HG03196 (cell line): ENCODE measurements around the gene NBDY.
"Not testable (repeated sequence)": the region's sequence is repeated elsewhere in the genome, so short reads cannot be mapped to it uniquely, and the experiment has no call there.

Source experiments
- ATAC-seq: cut with Tn5 transposase; IDR thresholded peaks from one replicate; pipeline ENCODE4 v1.9.1; 2021; ENCODE audit not compliant: unreplicated experiment

Gene NBDY, protein sequence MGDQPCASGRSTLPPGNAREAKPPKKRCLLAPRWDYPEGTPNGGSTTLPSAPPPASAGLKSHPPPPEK

DNA sequence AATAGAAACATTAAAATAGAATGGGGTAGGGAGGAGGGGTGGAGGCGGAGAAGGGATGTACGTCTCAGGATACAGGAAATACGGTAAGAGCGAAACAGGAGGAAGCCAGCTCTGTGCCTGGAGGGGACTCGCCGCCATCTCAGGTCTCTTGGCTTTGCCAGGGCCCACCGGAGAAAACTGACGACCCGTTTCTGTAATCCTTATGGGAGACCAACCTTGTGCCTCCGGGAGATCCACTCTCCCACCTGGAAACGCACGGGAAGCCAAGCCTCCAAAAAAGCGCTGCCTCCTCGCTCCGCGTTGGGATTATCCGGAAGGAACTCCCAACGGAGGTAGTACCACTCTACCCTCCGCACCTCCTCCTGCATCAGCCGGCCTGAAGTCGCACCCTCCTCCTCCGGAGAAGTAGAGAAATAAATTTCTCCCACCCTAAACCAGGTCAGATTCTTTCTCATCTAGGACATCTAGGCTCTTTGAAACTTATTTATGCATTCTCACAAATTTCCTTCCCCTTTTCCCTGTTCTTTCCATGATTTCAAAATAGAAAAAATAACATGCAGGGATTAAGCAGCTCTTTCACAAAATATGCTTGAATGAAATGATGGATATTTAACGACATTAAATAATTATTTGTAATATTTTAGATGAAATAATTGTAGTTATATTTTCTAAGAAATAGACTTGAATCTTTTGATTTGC is at the start of gene NBDY:
Gene NBDY (plus strand): TSS at position 92 of the 699 bp plus-strand sequence. CDS start 111 bp downstream, at position 203.
- ATAC-seq: peak; percentile 63

DNA sequence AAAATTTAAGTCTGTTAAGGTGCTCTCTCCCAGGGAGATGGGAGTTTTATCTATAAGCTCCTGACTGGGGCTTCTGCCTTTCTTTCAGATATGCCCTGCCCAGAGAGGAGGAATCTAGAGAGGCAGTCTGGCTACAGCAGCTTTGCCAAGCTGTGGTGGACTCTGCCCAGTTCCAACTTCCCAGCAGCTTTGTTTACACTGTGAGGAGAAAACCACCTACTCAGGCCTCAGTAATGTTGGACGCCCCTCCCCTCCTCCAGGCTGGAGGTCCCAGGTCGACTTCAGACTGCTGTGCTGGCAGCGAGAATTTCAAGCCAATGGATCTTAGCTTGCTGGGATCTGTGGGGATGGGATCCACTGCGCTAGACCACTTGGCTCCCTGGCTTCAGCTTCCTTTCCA is 24.5 kb upstream of the NBDY start:
- not testable (repeated sequence) for ATAC-seq

DNA sequence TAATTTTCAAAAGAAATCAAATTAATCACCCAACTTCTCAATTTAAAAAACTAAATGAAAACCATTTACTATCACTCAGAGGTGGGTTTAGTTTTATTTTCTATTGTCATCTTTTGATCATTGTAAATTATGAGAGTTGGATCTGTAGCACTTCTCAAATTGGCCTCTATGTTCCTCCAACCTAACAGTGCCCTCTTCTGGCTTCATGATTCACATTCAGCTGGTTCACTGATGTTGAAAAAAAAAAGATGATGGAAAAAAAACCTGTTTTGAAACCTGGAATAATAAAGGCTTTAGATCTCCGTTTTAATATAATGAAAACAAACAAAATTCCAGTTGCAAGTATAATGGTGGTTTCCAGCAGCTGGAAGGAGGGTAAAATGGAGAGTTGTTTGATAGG is 2.4 kb upstream of the NBDY start:
- no peak for ATAC-seq

DNA sequence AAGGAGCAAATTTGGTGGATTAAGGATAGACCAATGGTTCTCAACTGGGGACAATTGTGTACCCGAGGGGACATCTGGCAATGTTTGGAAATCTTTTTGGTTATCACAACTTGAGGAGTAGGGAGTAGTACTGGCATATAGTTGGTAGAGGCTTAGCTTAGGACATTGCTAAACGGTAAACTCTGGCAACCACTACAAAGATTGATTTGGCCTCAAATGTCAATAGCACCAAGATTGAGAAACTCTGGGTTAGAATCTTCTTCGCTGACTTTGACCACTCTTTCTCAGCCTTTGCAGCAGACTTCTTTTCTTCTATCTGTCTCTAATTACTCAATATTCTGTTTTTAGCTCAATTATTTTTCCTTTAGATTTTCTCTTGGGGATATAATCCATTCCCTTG is 1.5 kb upstream of the NBDY start:
- ATAC-seq: no peak

DNA sequence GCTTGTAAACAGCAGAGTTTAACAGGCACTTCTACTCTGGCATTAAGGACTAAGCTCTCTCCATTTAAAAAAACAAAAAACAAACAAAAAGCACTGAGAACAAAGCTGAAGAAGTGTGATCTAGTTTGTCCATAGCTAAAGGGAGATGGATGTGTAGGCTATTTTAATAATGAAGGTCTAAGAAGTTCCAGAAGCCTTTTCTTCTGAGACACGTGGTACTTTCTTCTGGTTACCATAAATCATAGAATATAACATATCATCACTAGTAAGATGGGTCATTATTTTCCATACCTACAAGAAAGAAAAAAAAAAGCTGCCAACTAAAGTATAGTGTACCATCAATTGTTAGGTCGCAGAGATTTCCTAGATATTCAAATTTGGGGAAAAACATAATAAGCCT is 722 bp upstream of the NBDY start:
- no peak for ATAC-seq

DNA sequence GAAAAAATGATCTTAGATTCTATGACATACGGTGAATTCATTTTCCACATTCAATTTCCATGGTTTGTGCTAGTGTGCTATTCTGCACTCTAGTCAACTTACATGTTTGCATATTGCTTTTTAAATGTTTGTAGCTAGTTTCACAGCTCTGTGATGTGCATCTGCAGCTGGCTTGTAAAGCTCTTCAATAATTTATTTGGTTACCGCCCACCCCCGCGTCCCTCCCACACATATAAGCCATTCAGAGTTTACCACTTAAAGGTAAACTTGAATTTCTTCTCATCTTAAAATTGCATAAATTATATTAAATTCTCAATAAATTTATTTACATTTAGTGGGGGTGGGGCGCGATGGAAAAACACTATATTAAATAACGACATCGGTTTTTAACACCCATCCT is 291 bp upstream of the NBDY start:
- peak; percentile 40 for ATAC-seq

DNA sequence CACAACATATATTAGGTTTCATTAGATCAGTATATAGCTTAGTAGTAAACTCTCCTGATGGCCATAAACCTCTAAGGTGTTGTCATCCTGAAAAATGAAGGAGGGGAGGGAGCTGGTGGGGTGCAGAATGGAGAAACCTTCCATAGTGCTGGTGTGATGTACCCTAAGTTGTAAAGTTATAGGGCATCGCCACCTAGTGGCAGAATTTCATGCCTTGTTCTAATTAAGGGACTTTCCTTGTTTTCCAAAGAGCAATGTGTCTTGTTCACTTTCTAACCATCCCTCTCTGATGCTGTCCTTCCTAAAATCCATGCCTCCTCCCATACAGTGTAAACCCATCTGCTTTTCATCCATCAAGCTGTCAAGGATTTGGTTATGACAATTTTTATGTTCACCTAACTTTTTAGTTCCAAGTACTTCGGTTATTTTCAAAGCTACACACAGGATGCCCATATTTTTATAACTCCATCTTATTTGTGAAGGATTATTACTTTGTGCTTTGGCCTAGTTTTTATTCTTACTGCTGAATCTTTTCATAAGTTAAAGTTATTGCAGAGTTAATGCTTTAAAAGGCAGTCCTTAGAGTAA is 4.5 kb downstream of the NBDY start:
- ATAC-seq: no peak

DNA sequence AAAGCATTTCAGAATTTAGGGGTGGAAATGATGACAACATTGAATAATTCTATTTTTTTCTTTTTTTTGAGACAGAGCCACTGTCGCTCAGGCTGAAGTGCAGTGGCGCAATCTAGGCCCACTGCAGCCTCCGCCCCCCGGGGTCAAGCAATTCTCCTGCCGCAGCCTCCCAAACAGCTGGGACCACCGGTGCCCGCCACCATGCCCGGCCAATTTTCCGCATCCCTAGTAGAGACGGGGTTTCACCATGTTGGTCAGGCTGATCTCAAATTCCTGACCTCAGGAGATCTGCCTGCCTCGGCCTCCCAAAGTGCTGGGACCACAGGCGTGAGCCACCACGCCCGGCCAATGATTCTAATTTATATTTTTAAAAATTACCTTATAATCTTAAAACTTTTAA is 7.2 kb downstream of the NBDY start:
- no peak for ATAC-seq

DNA sequence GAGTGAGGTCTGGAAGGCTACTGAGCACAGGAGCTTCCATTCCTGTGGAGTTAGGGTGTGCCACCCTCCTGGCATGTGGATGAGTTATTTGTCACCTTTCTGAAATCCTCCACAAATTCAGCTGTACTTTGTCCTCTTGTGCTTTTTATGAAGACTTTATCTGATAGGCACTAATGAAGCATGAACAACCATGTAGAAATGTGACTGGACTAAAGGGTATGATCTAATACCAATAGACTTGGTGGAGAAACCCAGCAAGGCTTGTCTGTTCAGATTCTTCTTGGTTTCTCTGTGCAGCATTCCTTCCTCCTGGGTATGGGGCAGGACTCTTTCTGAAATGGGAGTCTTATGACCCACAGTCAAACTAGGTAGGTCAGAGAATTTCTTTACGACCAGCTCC is 9.6 kb downstream of the NBDY start:
- no peak for ATAC-seq

DNA sequence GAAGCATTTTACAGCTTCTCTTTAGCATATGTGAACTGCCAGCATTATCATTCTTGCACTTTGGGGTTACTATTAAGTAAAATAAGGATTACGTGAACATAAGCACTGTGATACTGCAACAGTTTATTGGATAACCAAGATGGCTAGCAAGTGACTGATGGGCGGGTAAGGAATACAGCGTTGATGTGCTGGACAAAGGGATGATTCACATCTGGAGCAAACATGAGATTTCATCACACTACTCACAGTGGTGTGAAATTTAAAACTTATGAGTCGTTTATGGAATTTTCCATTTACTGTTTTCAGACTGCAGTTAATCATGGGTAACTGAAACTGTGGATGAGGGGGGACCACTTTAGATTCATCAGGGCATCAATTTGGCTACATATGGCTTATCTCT is 16.0 kb downstream of the NBDY start:
- no peak for ATAC-seq

DNA sequence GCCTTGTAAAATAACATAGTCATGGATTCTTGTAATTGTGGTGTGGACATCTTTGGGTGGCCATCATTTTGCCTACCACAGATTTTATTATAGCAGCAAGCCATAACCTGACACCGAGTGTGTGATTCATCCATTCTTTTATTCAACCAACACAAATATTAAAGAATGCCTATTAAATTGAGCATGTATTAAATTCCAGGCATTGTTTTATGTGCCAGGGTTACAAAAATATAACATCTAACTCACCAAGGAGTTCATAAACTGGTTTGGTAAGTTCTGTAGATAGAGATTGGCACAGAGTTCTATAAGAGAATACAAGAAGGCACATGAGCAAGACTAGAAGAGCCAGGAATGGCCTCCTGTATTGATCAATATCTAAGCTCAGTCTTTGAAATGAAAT is 18.0 kb downstream of the NBDY start:
- ATAC-seq: no peak

DNA sequence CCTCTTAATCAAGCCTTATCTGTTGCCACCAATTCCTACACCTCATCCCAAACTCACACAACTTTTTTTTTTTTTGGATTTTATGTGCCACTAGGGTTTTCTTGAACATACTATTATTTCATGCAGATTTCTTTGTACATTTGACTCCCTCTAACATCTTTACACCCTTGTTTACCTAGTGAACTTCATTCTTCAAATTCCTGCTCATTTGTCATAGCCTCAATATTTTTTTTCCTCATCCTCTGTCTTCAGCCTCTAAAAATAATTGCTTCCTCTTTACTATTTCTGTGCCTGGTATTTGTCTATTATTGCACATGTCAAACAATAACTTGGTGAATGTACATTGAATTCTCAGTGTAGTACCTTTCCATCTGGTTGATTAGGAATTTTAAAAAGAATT is 22.0 kb downstream of the NBDY start:
- ATAC-seq: no peak

DNA sequence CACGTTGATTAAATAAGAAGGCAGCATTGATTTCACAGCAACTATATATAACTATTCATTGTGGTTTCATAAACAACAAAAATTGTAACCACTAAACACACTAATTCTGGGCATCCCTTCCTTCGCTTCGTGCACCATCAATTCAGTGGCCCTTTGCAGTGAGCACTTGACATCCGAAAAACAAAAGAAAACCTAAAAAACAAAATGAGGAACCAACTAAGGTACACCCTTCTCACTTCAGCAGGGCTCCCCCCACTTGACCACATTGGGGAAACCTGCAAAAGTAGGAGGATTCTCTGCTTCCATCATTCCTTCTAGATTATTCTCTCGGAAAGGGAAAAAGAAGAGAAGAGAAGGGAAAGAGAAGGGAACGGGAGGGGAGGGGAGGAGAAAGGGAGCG is 28.3 kb downstream of the NBDY start:
- peak; percentile 42 for ATAC-seq

DNA sequence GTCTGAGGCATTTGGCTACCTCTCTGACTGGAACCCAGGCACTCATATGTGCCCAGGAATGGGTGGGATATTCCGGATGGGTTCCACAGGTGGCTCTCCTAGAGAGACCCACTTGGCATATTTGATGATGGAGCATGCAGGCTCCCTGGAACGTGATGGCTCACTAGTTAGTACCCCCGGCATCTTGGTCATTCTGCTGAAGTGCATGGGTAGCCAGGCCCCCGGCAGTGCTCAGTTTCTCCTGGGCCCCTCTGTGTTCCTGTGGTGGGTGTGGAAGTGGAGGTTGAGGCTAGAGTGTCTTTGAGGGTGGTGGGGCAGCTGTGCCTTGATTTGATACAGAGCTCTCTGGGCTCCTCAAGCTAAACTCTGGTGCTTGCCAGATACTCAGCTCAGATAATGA is 29.4 kb downstream of the NBDY start:
- no peak for ATAC-seq

DNA sequence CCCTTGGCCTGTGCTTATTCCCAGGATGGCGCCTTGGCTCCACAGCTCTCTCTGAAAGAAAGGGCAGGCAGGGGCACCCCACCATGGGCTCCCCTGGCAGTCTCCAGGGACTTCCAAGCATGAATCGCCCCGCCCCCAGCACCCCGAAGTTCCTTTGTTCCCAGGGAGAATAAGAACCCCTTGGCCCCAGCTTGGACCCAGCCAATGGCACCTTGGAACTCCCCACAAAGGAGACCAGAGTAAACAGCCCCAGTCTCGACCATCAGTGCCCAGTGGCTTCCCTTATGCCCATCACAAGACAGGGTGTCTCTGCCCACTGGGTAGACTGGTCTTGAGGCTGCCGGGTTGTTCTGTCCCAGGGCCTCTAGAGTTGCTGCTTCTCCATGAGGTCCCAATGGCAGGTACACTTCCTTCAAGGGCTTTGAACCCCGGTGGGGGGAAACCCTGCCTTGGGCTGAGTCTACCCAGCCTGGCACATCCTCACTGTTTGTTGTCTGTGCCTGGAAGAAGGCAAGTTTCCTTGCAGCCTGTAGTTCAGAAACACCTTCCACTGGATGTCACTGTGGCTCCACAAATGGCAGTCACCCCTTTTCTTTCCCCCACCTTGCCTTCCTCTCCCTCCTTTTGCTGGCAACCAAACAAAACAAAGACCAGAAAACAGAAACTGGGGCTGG is 30.8 kb downstream of the NBDY start:
- ATAC-seq: no peak

DNA sequence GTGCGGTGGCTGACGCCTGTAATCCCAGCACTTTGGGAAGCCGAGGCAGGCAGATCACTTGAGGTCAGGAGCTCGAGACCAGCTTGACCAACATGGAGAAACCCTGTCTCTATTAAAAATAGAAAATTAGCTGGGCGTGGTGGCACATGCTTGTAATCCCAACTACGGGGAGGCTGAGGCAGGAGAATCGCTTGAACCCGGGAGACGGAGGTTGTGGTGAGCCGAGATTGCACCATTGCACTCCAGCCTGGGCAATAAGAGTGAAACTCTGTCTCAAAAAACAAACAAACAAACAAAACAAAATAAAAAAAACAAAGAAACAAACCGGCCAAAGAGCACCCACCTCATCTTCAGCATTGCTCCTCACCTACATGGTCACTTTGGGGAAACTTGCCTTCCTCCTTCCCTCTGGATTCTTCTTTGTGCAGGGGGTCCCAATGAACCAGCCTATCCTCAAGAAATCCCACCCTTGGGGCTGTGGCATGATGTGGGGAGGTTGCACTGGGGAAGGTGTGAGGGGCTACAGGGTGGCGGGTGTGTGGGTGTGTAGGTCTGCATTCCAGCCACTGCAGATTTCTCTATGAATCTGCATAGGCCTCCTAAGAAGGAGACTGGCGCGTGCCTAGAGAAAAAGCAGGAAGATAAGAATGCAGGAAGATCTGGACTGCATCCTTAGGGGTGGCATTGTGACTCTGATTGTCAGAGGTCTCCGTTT is 31.5 kb downstream of the NBDY start:
- ATAC-seq: not testable (repeated sequence)

DNA sequence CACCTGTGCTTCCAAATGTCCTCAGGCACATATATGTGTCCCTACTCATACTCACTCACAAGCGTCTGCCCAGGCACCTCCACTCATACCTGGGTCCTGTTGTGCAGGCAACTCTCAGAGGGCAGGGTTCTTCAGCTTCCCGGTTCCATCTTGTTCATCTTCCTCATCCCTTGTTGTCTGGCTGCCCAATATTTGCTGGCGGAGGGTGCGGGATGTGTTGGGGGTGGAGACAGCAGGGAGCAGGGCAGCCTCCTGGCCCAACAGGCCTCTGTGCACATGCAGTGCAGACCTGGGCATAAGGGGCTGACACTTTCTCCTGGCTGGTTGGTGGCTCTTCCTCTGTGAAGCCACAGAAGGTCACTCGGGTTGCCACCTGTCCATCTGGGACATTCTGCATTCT is 32.1 kb downstream of the NBDY start:
- no peak for ATAC-seq

DNA sequence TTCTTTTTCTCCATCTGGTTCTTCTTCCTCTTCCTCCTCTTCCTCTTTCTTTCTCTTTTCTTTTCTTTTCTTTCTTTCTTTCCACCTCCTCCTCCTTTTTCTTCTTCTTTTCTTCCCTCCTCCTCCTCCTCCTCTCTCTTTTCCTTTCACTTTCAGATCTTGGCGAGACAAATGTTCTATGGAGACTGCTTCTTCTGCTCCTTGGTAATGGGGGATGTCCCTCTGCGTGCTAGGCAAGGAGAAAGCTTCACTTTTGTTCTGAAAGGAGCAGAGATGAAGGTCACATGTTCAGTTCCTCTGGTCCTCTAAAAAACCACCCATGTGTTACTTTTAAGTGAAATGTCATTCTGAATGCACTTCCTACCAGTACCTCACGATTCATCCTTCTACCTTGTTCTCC is 33.2 kb downstream of the NBDY start:
- ATAC-seq: peak; percentile 33

DNA sequence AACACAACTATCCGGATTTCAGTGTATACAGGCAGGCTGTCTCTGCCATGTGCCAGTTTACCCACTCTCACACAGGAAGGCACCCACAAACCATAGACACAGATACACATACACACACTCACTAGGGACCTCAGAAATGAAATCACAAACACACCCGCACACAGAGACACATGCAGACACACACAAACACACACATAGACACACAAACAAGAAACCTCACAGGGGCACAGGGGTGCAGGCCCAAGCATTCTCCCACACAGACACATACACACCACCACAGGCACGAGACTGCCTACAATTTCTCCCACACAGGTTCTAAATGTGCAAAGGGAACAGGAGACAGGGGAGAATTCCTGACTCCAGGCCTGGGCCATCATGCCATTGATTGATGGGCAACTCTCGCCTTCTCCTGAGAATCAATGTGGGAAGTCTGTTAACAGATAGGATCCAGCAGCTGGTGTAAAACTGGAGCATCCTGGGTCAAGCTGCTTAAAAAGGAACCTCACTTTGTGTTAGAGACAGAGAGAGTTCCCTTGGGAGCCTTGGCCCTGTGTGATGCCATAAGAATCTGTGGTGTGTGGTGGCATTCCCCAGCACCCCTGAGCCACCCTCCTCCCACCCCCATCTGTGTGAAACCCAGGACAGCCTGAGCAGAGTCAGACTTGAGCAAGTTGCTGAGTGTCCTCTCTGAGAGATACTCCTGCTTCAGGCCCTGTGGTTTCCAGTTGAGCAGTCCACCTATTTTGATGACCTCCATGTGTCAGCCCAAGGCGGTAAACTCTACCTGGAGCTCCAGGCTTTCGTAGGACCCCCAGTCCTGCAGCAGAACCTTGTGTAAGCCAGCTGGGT is 33.9 kb downstream of the NBDY start:
- no peak for ATAC-seq

DNA sequence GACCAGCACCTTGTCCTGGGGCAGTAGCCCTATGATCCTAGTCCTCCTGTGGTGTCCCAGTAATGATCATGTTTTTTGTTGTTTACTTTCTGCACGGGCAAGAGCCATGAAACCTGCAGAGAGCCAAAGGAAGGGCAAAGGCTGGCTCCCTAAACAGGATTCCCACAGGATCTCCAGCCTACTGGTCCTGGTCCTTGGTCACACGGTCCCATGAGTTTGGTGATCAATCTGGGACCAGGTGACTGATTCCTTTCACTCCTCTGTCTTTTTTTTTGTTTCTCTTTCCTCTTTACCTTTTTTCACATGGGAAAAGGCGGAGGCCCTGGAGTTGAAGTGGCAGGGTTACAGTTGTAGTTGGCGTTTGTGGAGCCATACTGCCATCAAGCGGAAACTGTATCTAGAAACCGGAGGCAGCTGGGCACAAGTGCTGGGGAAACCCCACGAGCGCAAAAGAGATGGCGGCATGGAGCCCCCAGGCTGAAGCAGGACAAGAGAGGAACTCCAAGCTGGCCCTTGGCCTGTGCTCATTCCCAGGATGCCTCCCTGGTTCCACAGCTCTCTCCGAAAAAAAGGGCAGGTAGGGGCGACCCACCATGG is 34.6 kb downstream of the NBDY start:
- no peak for ATAC-seq
